Uterus (tissue), 4 donors: Measurements from ENCODE around the gene NHLH2. TPM values are rescaled to one million over a fixed set of nuclear protein-coding genes. Genes with fewer than 3 reads are reported as not detected.

Experiments used
- DNase-seq, 2 donors: peaks; one replicate each; pipeline ENCODE4 v3.0.0-alpha.2; 2019 to 2020
- H3K27ac ChIP-seq, 2 donors: fragments of 200-600 bp; sonication (generic); 1 replicate in 1 of 2; 2 replicates in 1 of 2; pipeline ENCODE4 v1.5.1; 2016 to 2018
- H3K27me3 ChIP-seq, 2 donors: fragments of 200-600 bp; sonication (generic); one replicate each; pipeline ENCODE4 v1.5.1; 2018 to 2019; ENCODE audit warnings: control low read depth in 1 of 2
- H3K36me3 ChIP-seq, 2 donors: fragments of 200-600 bp; sonication (generic); one replicate each; pipeline ENCODE4 v1.5.1; 2019; ENCODE audit warnings: control low read depth in 1 of 2
- H3K4me1 ChIP-seq, 2 donors: fragments of 200-600 bp; sonication (generic); one replicate each; pipeline ENCODE4 v1.5.1; 2018 to 2019; ENCODE audit warnings: control low read depth in 1 of 2
- H3K4me3 ChIP-seq, 2 donors: fragments of 200-600 bp; sonication (generic); 1 replicate in 1 of 2; 2 replicates in 1 of 2; pipeline ENCODE4 v1.5.1; 2018 to 2019; ENCODE audit warnings: mild to moderate bottlenecking in 1 of 2
- H3K9me3 ChIP-seq, 2 donors: fragments of 200-600 bp; sonication (generic); one replicate each; pipeline ENCODE4 v1.5.1; 2019; ENCODE audit warnings: control low read depth in 1 of 2
- CTCF ChIP-seq, 4 experiments: fragments of 200-600 bp in 2 of 4; fragments of 450-650 bp in 2 of 4; sonication (generic) in 2 of 4; IDR thresholded peaks; one replicate each; pipeline ENCODE4 v1.5.1; 2016 to 2019; ENCODE audit warnings: antibody characterized with exemption in 4 of 4, mild to moderate bottlenecking in 2 of 4, moderate library complexity in 1 of 4
- POLR2A ChIP-seq, 2 donors: fragments of 450-650 bp; IDR thresholded peaks; one replicate each; pipeline ENCODE4 v1.6.1; 2016; ENCODE audit warnings: antibody characterized with exemption in 2 of 2, mild to moderate bottlenecking in 1 of 2, moderate library complexity in 1 of 2
- intact Hi-C: fragments of 100-400 bp; cut with DNase I; formaldehyde crosslinking; loops from one replicate; pipeline ENCODE4 v1.15.1; 2023; ENCODE audit warnings: low total_unique reads
- total RNA-seq, 4 donors: library from RNA; depleted of rRNA in 3 of 4; stranded (reverse); fragments of >200 nt in 3 of 4; gene quantifications; one replicate each; pipeline versions ENCODE4 v1.1.0 to v1.2.4, GENCODE V29; 2014 to 2023
- donor health status: DM: yes; HTN: yes; CAD: no.

The NHLH2 gene
- total RNA-seq, 4 donors from 2014 or later, result not detected

GRCh38 chr1:115880981-115881672 is 40.2 kb upstream of the NHLH2 start:
- H3K4me3 ChIP-seq, result no peak overlapping the region
- no peaks in the 10 kb centered on the region for H3K36me3 ChIP-seq
- no peak for DNase-seq
- no peaks in the 10 kb centered on the region for H3K27me3 ChIP-seq
- no peaks in the 10 kb centered on the region for H3K4me1 ChIP-seq
- H3K9me3 ChIP-seq, result no peaks in the 10 kb centered on the region
- intact Hi-C loops, result no loop called here
- TF ChIP-seq CTCF (IDR thresholded peaks at IDR 0.05) (no peak), POLR2A (IDR thresholded peaks at IDR 0.05) (no peak)
- no peak overlapping the region for H3K27ac ChIP-seq

- Histone ChIP-seq H3K27me3 (no peaks in the 10 kb centered on the region), H3K27ac (no peak overlapping the region), H3K4me1 (no peaks in the 10 kb centered on the region), H3K9me3 (no peaks in the 10 kb centered on the region), H3K4me3 (no peak overlapping the region), H3K36me3 (no peaks in the 10 kb centered on the region)
- no peak for TF ChIP-seq POLR2A (IDR thresholded peaks at IDR 0.05)
- no peak for TF ChIP-seq CTCF (IDR thresholded peaks at IDR 0.05)
- DNase-seq, result no peak
- intact Hi-C loops, result no loop called here
These were observed 39.1 kb upstream of the NHLH2 start for GRCh38 chr1:115879977-115880376.

- no peak for DNase-seq
- no peak overlapping the region for H3K27ac ChIP-seq
- H3K27me3 ChIP-seq, result no peaks in the 10 kb centered on the region
- no peaks in the 10 kb centered on the region for H3K4me1 ChIP-seq
- no peak overlapping the region for H3K4me3 ChIP-seq
- TF ChIP-seq CTCF (IDR thresholded peaks at IDR 0.05), result no peak
- TF ChIP-seq POLR2A (IDR thresholded peaks at IDR 0.05), result no peak
- no peaks in the 10 kb centered on the region for H3K36me3 ChIP-seq
- intact Hi-C loops, result no loop called here
- H3K9me3 ChIP-seq, result no peaks in the 10 kb centered on the region
These were observed 36.6 kb upstream of the NHLH2 start for GRCh38 chr1:115877511-115877910.

GRCh38 chr1:115874904-115875303 is 34.0 kb upstream of the NHLH2 start:
- no peak overlapping the region for H3K4me3 ChIP-seq
- no peak for DNase-seq
- no peaks in the 10 kb centered on the region for H3K4me1 ChIP-seq
- TF ChIP-seq POLR2A (IDR thresholded peaks at IDR 0.05) (no peak), CTCF (IDR thresholded peaks at IDR 0.05) (no peak)
- H3K9me3 ChIP-seq, result no peaks in the 10 kb centered on the region
- H3K27ac ChIP-seq, result no peak overlapping the region
- intact Hi-C loops, result no loop called here
- no peaks in the 10 kb centered on the region for H3K27me3 ChIP-seq
- no peaks in the 10 kb centered on the region for H3K36me3 ChIP-seq

GRCh38 chr1:115874497-115874896 is 33.6 kb upstream of the NHLH2 start:
- Histone ChIP-seq H3K9me3 (no peaks in the 10 kb centered on the region), H3K36me3 (no peaks in the 10 kb centered on the region), H3K4me1 (no peaks in the 10 kb centered on the region), H3K27me3 (no peaks in the 10 kb centered on the region), H3K4me3 (no peak overlapping the region), H3K27ac (no peak overlapping the region)
- TF ChIP-seq CTCF (IDR thresholded peaks at IDR 0.05) (no peak), POLR2A (IDR thresholded peaks at IDR 0.05) (no peak)
- DNase-seq, result no peak
- intact Hi-C loops, result no loop called here
